ENCODE measurements around the gene CBY2.

The CBY2 gene

GRCh38 chr13:45678282-45678681, 23.8 kb upstream of the CBY2 start:
- Histone ChIP-seq H3K4me1 (ENCODE audit: control insufficient read depth in 1 of 2, insufficient read depth in 2 of 2, low read length in 2 of 2) (no peaks in the 10 kb centered on the region), H3K9me3 (ENCODE audit: control insufficient read depth in 1 of 2, low read length in 2 of 2) (no peaks in the 10 kb centered on the region), H3K4me3 (ENCODE audit: low read depth in 1 of 2, low read length in 2 of 2) (no peak overlapping the region), H3K27ac (ENCODE audit: low read depth, low read length) (no peak overlapping the region), H3K27me3 (ENCODE audit: control insufficient read depth in 1 of 2, insufficient read depth in 2 of 2, low read length in 2 of 2) (no peaks in the 10 kb centered on the region), H3K9ac (ENCODE audit: low read depth in 1 of 2, low read length in 2 of 2) (no peak overlapping the region), H3K36me3 (ENCODE audit: control insufficient read depth in 1 of 2, insufficient read depth in 2 of 2, low read length in 2 of 2) (no peaks in the 10 kb centered on the region)

GRCh38 chr13:45681113-45681512, 21.0 kb upstream of the CBY2 start:
- H3K4me3 ChIP-seq (ENCODE audit: low read depth in 1 of 2, low read length in 2 of 2) = no peak overlapping the region
- H3K9ac ChIP-seq (ENCODE audit: low read depth in 1 of 2, low read length in 2 of 2) = no peak overlapping the region
- no peak overlapping the region for H3K27ac ChIP-seq (ENCODE audit: low read depth, low read length)
- H3K4me1 ChIP-seq (ENCODE audit: control insufficient read depth in 1 of 2, insufficient read depth in 2 of 2, low read length in 2 of 2) = no peaks in the 10 kb centered on the region
- no peaks in the 10 kb centered on the region for H3K36me3 ChIP-seq (ENCODE audit: control insufficient read depth in 1 of 2, insufficient read depth in 2 of 2, low read length in 2 of 2)
- no peaks in the 10 kb centered on the region for H3K27me3 ChIP-seq (ENCODE audit: control insufficient read depth in 1 of 2, insufficient read depth in 2 of 2, low read length in 2 of 2)
- H3K9me3 ChIP-seq (ENCODE audit: control insufficient read depth in 1 of 2, low read length in 2 of 2) = no peaks in the 10 kb centered on the region

GRCh38 chr13:45682494-45683008, 19.6 kb upstream of the CBY2 start:
- Histone ChIP-seq H3K4me1 (ENCODE audit: control insufficient read depth in 1 of 2, insufficient read depth in 2 of 2, low read length in 2 of 2) (no peaks in the 10 kb centered on the region), H3K27me3 (ENCODE audit: control insufficient read depth in 1 of 2, insufficient read depth in 2 of 2, low read length in 2 of 2) (no peaks in the 10 kb centered on the region), H3K27ac (ENCODE audit: low read depth, low read length) (no peak overlapping the region), H3K9ac (ENCODE audit: low read depth in 1 of 2, low read length in 2 of 2) (no peak overlapping the region), H3K9me3 (ENCODE audit: control insufficient read depth in 1 of 2, low read length in 2 of 2) (no peaks in the 10 kb centered on the region), H3K36me3 (ENCODE audit: control insufficient read depth in 1 of 2, insufficient read depth in 2 of 2, low read length in 2 of 2) (no peaks in the 10 kb centered on the region), H3K4me3 (ENCODE audit: low read depth in 1 of 2, low read length in 2 of 2) (no peak overlapping the region)

GRCh38 chr13:45683701-45684100, 18.4 kb upstream of the CBY2 start:
- Histone ChIP-seq H3K27ac (ENCODE audit: low read depth, low read length) (no peak overlapping the region), H3K4me1 (ENCODE audit: control insufficient read depth in 1 of 2, insufficient read depth in 2 of 2, low read length in 2 of 2) (no peaks in the 10 kb centered on the region), H3K4me3 (ENCODE audit: low read depth in 1 of 2, low read length in 2 of 2) (no peak overlapping the region), H3K9me3 (ENCODE audit: control insufficient read depth in 1 of 2, low read length in 2 of 2) (no peaks in the 10 kb centered on the region), H3K36me3 (ENCODE audit: control insufficient read depth in 1 of 2, insufficient read depth in 2 of 2, low read length in 2 of 2) (no peaks in the 10 kb centered on the region), H3K27me3 (ENCODE audit: control insufficient read depth in 1 of 2, insufficient read depth in 2 of 2, low read length in 2 of 2) (no peaks in the 10 kb centered on the region), H3K9ac (ENCODE audit: low read depth in 1 of 2, low read length in 2 of 2) (no peak overlapping the region)

- Histone ChIP-seq H3K4me1 (ENCODE audit: control insufficient read depth in 1 of 2, insufficient read depth in 2 of 2, low read length in 2 of 2) (no peaks in the 10 kb centered on the region), H3K4me3 (ENCODE audit: low read depth in 1 of 2, low read length in 2 of 2) (no peak overlapping the region), H3K9me3 (ENCODE audit: control insufficient read depth in 1 of 2, low read length in 2 of 2) (no peaks in the 10 kb centered on the region), H3K36me3 (ENCODE audit: control insufficient read depth in 1 of 2, insufficient read depth in 2 of 2, low read length in 2 of 2) (no peaks in the 10 kb centered on the region), H3K9ac (ENCODE audit: low read depth in 1 of 2, low read length in 2 of 2) (no peak overlapping the region), H3K27me3 (ENCODE audit: control insufficient read depth in 1 of 2, insufficient read depth in 2 of 2, low read length in 2 of 2) (no peaks in the 10 kb centered on the region), H3K27ac (ENCODE audit: low read depth, low read length) (no peak overlapping the region)
Observed at GRCh38 chr13:45688577-45688976, 13.5 kb upstream of the CBY2 start.

- no peaks in the 10 kb centered on the region for H3K36me3 ChIP-seq (ENCODE audit: control insufficient read depth in 1 of 2, insufficient read depth in 2 of 2, low read length in 2 of 2)
- no peak overlapping the region for H3K27ac ChIP-seq (ENCODE audit: low read depth, low read length)
Observed at GRCh38 chr13:45690636-45691035, 11.5 kb upstream of the CBY2 start.

GRCh38 chr13:45691251-45691650, 10.9 kb upstream of the CBY2 start:
- no peak overlapping the region for H3K27ac ChIP-seq (ENCODE audit: low read depth, low read length)
- H3K4me3 ChIP-seq (ENCODE audit: low read depth in 1 of 2, low read length in 2 of 2) = no peak overlapping the region
- H3K9ac ChIP-seq (ENCODE audit: low read depth in 1 of 2, low read length in 2 of 2) = no peak overlapping the region
- no peaks in the 10 kb centered on the region for H3K9me3 ChIP-seq (ENCODE audit: control insufficient read depth in 1 of 2, low read length in 2 of 2)
- H3K36me3 ChIP-seq (ENCODE audit: control insufficient read depth in 1 of 2, insufficient read depth in 2 of 2, low read length in 2 of 2) = no peaks in the 10 kb centered on the region
- no peaks in the 10 kb centered on the region for H3K4me1 ChIP-seq (ENCODE audit: control insufficient read depth in 1 of 2, insufficient read depth in 2 of 2, low read length in 2 of 2)
- no peaks in the 10 kb centered on the region for H3K27me3 ChIP-seq (ENCODE audit: control insufficient read depth in 1 of 2, insufficient read depth in 2 of 2, low read length in 2 of 2)

More at GRCh38 chr13:45690636-45691035, 11.5 kb upstream of the CBY2 start:
- H3K9me3 ChIP-seq (ENCODE audit: control insufficient read depth in 1 of 2, low read length in 2 of 2) = no peaks in the 10 kb centered on the region
- H3K4me1 ChIP-seq (ENCODE audit: control insufficient read depth in 1 of 2, insufficient read depth in 2 of 2, low read length in 2 of 2) = no peaks in the 10 kb centered on the region
- H3K27me3 ChIP-seq (ENCODE audit: control insufficient read depth in 1 of 2, insufficient read depth in 2 of 2, low read length in 2 of 2) = no peaks in the 10 kb centered on the region
- H3K4me3 ChIP-seq (ENCODE audit: low read depth in 1 of 2, low read length in 2 of 2) = no peak overlapping the region
- no peak overlapping the region for H3K9ac ChIP-seq (ENCODE audit: low read depth in 1 of 2, low read length in 2 of 2)

GRCh38 chr13:45691667-45692066, 10.5 kb upstream of the CBY2 start:
- Histone ChIP-seq H3K9me3 (ENCODE audit: control insufficient read depth in 1 of 2, low read length in 2 of 2) (no peaks in the 10 kb centered on the region), H3K9ac (ENCODE audit: low read depth in 1 of 2, low read length in 2 of 2) (no peak overlapping the region), H3K36me3 (ENCODE audit: control insufficient read depth in 1 of 2, insufficient read depth in 2 of 2, low read length in 2 of 2) (no peaks in the 10 kb centered on the region), H3K27me3 (ENCODE audit: control insufficient read depth in 1 of 2, insufficient read depth in 2 of 2, low read length in 2 of 2) (no peaks in the 10 kb centered on the region), H3K4me1 (ENCODE audit: control insufficient read depth in 1 of 2, insufficient read depth in 2 of 2, low read length in 2 of 2) (no peaks in the 10 kb centered on the region), H3K4me3 (ENCODE audit: low read depth in 1 of 2, low read length in 2 of 2) (no peak overlapping the region), H3K27ac (ENCODE audit: low read depth, low read length) (no peak overlapping the region)

- H3K9ac ChIP-seq (ENCODE audit: low read depth in 1 of 2, low read length in 2 of 2) = no peak overlapping the region
- no peak overlapping the region for H3K27ac ChIP-seq (ENCODE audit: low read depth, low read length)
- no peak overlapping the region for H3K4me3 ChIP-seq (ENCODE audit: low read depth in 1 of 2, low read length in 2 of 2)
- no peaks in the 10 kb centered on the region for H3K27me3 ChIP-seq (ENCODE audit: control insufficient read depth in 1 of 2, insufficient read depth in 2 of 2, low read length in 2 of 2)
- H3K9me3 ChIP-seq (ENCODE audit: control insufficient read depth in 1 of 2, low read length in 2 of 2) = no peaks in the 10 kb centered on the region
- H3K4me1 ChIP-seq (ENCODE audit: control insufficient read depth in 1 of 2, insufficient read depth in 2 of 2, low read length in 2 of 2) = no peaks in the 10 kb centered on the region
- H3K36me3 ChIP-seq (ENCODE audit: control insufficient read depth in 1 of 2, insufficient read depth in 2 of 2, low read length in 2 of 2) = no peaks in the 10 kb centered on the region
Observed at GRCh38 chr13:45695198-45695730, 6.9 kb upstream of the CBY2 start.

GRCh38 chr13:45696610-45697226, 5.4 kb upstream of the CBY2 start:
- Histone ChIP-seq H3K4me1 (ENCODE audit: control insufficient read depth in 1 of 2, insufficient read depth in 2 of 2, low read length in 2 of 2) (no peaks in the 10 kb centered on the region), H3K27me3 (ENCODE audit: control insufficient read depth in 1 of 2, insufficient read depth in 2 of 2, low read length in 2 of 2) (no peaks in the 10 kb centered on the region), H3K36me3 (ENCODE audit: control insufficient read depth in 1 of 2, insufficient read depth in 2 of 2, low read length in 2 of 2) (no peaks in the 10 kb centered on the region), H3K27ac (ENCODE audit: low read depth, low read length) (no peak overlapping the region), H3K4me3 (ENCODE audit: low read depth in 1 of 2, low read length in 2 of 2) (no peak overlapping the region), H3K9ac (ENCODE audit: low read depth in 1 of 2, low read length in 2 of 2) (no peak overlapping the region), H3K9me3 (ENCODE audit: control insufficient read depth in 1 of 2, low read length in 2 of 2) (no peaks in the 10 kb centered on the region)

Data from duodenal mucosa (tissue), 2 donors.